Stimulated activated memory B cell treated with anti-CD40 and anti-IgM and Interleukin-4, amounts not matched to agents 10 μg/mL and 1 μg/mL and 100 μg/mL, for 72 hours (primary cell): ENCODE data around the gene SLC35F3.

Source experiments
- ATAC-seq: fragments of 150-1000 bp; cut with Tn5 transposase; 2 replicates; pipeline ENCODE4 v1.10.0; 2021
- H3K27ac Mint-ChIP-seq: one replicate; pipeline ENCODE4 v1.8.0; 2022; ENCODE audit warnings: mild to moderate bottlenecking, mixed read lengths
- H3K27me3 Mint-ChIP-seq: one replicate; pipeline ENCODE4 v1.8.0; 2022; ENCODE audit warnings: mixed read lengths
- H3K36me3 Mint-ChIP-seq: one replicate; pipeline ENCODE4 v1.8.0; 2022; ENCODE audit warnings: mixed read lengths
- H3K4me1 Mint-ChIP-seq: one replicate; pipeline ENCODE4 v1.8.0; 2022; ENCODE audit warnings: mixed read lengths
- H3K4me3 Mint-ChIP-seq: one replicate; pipeline ENCODE4 v1.8.0; 2022; ENCODE audit warnings: mild to moderate bottlenecking, moderate library complexity, mixed read lengths
- H3K9me3 Mint-ChIP-seq: one replicate; pipeline ENCODE4 v1.8.0; 2022; ENCODE audit warnings: mixed read lengths

Gene SLC35F3

GRCh38 chr1:234014208-234014607 lies 109.7 kb downstream of the SLC35F3 start:
- no peak for ATAC-seq
- no peak overlapping the region for H3K27ac Mint-ChIP-seq
- no peaks in the 10 kb centered on the region for H3K36me3 Mint-ChIP-seq
- H3K4me3 Mint-ChIP-seq, result no peak overlapping the region
- H3K9me3 Mint-ChIP-seq, result peaks cover 5% of the 10 kb centered on the region
- peaks cover 31% of the 10 kb centered on the region for H3K27me3 Mint-ChIP-seq
- H3K4me1 Mint-ChIP-seq, result no peaks in the 10 kb centered on the region

- H3K4me1 Mint-ChIP-seq, result no peaks in the 10 kb centered on the region
- H3K27me3 Mint-ChIP-seq, result peaks cover 12% of the 10 kb centered on the region
- ATAC-seq, result no peak
- H3K9me3 Mint-ChIP-seq, result peaks cover 2% of the 10 kb centered on the region
- no peaks in the 10 kb centered on the region for H3K36me3 Mint-ChIP-seq
- no peak overlapping the region for H3K27ac Mint-ChIP-seq
- no peak overlapping the region for H3K4me3 Mint-ChIP-seq
Observed at GRCh38 chr1:234018816-234019215, 114.3 kb downstream of the SLC35F3 start.

GRCh38 chr1:234019387-234019786 lies 114.9 kb downstream of the SLC35F3 start:
- no peaks in the 10 kb centered on the region for H3K4me1 Mint-ChIP-seq
- H3K36me3 Mint-ChIP-seq, result no peaks in the 10 kb centered on the region
- ATAC-seq, result no peak
- H3K4me3 Mint-ChIP-seq, result no peak overlapping the region
- H3K27me3 Mint-ChIP-seq, result peaks cover 12% of the 10 kb centered on the region
- H3K9me3 Mint-ChIP-seq, result peaks cover 2% of the 10 kb centered on the region
- no peak overlapping the region for H3K27ac Mint-ChIP-seq

- Mint-ChIP-seq H3K27ac (no peak overlapping the region), H3K4me3 (no peak overlapping the region), H3K36me3 (no peaks in the 10 kb centered on the region), H3K27me3 (peaks cover 12% of the 10 kb centered on the region), H3K4me1 (no peaks in the 10 kb centered on the region), H3K9me3 (peaks cover 2% of the 10 kb centered on the region)
- no peak for ATAC-seq
Observed at GRCh38 chr1:234022302-234022701, 117.8 kb downstream of the SLC35F3 start.

- no peaks in the 10 kb centered on the region for H3K36me3 Mint-ChIP-seq
- no peak overlapping the region for H3K27ac Mint-ChIP-seq
- peaks cover 10% of the 10 kb centered on the region for H3K27me3 Mint-ChIP-seq
- H3K4me3 Mint-ChIP-seq, result no peak overlapping the region
- H3K9me3 Mint-ChIP-seq, result peaks cover 4% of the 10 kb centered on the region
- H3K4me1 Mint-ChIP-seq, result no peaks in the 10 kb centered on the region
- no peak for ATAC-seq
Observed at GRCh38 chr1:234039603-234040002, 135.1 kb downstream of the SLC35F3 start.

GRCh38 chr1:234040446-234041317 lies 136.2 kb downstream of the SLC35F3 start:
- Mint-ChIP-seq H3K4me3 (no peak overlapping the region), H3K4me1 (no peaks in the 10 kb centered on the region), H3K36me3 (no peaks in the 10 kb centered on the region), H3K9me3 (peaks cover 4% of the 10 kb centered on the region), H3K27ac (no peak overlapping the region), H3K27me3 (peaks cover 3% of the 10 kb centered on the region)
- no peak for ATAC-seq

- peaks cover 7% of the 10 kb centered on the region for H3K27me3 Mint-ChIP-seq
- no peak overlapping the region for H3K4me3 Mint-ChIP-seq
- H3K36me3 Mint-ChIP-seq, result no peaks in the 10 kb centered on the region
- no peaks in the 10 kb centered on the region for H3K4me1 Mint-ChIP-seq
- peaks cover 14% of the 10 kb centered on the region for H3K9me3 Mint-ChIP-seq
- no peak overlapping the region for H3K27ac Mint-ChIP-seq
- ATAC-seq, result no peak
Observed at GRCh38 chr1:234044079-234044478, 139.6 kb downstream of the SLC35F3 start.

- Mint-ChIP-seq H3K9me3 (peaks cover 20% of the 10 kb centered on the region), H3K4me3 (no peak overlapping the region), H3K27me3 (peaks cover 7% of the 10 kb centered on the region), H3K27ac (no peak overlapping the region), H3K4me1 (no peaks in the 10 kb centered on the region), H3K36me3 (no peaks in the 10 kb centered on the region)
- no peak for ATAC-seq
Observed at GRCh38 chr1:234047123-234047522, 142.6 kb downstream of the SLC35F3 start.

- no peak for ATAC-seq
- Mint-ChIP-seq H3K4me3 (no peak overlapping the region), H3K27ac (no peak overlapping the region), H3K27me3 (peaks cover 33% of the 10 kb centered on the region), H3K36me3 (peaks cover 11% of the 10 kb centered on the region), H3K9me3 (peaks cover 9% of the 10 kb centered on the region), H3K4me1 (peaks cover 6% of the 10 kb centered on the region)
Observed at GRCh38 chr1:234062166-234062565, 157.7 kb downstream of the SLC35F3 start.

- H3K4me1 Mint-ChIP-seq, result peaks cover 6% of the 10 kb centered on the region
- H3K9me3 Mint-ChIP-seq, result peaks cover 6% of the 10 kb centered on the region
- peaks cover 11% of the 10 kb centered on the region for H3K36me3 Mint-ChIP-seq
- no peak overlapping the region for H3K4me3 Mint-ChIP-seq
- H3K27me3 Mint-ChIP-seq, result peaks cover 20% of the 10 kb centered on the region
- no peak for ATAC-seq
- no peak overlapping the region for H3K27ac Mint-ChIP-seq
Observed at GRCh38 chr1:234065794-234066447, 161.4 kb downstream of the SLC35F3 start.

GRCh38 chr1:234067581-234068337 lies 163.3 kb downstream of the SLC35F3 start:
- ATAC-seq, result no peak
- H3K36me3 Mint-ChIP-seq, result no peaks in the 10 kb centered on the region
- no peaks in the 10 kb centered on the region for H3K9me3 Mint-ChIP-seq
- H3K27me3 Mint-ChIP-seq, result peaks cover 10% of the 10 kb centered on the region
- no peak overlapping the region for H3K27ac Mint-ChIP-seq
- H3K4me1 Mint-ChIP-seq, result peaks cover 6% of the 10 kb centered on the region
- no peak overlapping the region for H3K4me3 Mint-ChIP-seq

GRCh38 chr1:234069760-234070159 lies 165.3 kb downstream of the SLC35F3 start:
- Mint-ChIP-seq H3K27ac (no peak overlapping the region), H3K4me3 (no peak overlapping the region), H3K9me3 (no peaks in the 10 kb centered on the region), H3K27me3 (peaks cover 19% of the 10 kb centered on the region), H3K4me1 (peaks cover 6% of the 10 kb centered on the region), H3K36me3 (no peaks in the 10 kb centered on the region)
- peak; percentile 6 for ATAC-seq

- ATAC-seq, result no peak
- H3K27ac Mint-ChIP-seq, result no peak overlapping the region
- H3K27me3 Mint-ChIP-seq, result peaks cover 10% of the 10 kb centered on the region
- no peaks in the 10 kb centered on the region for H3K9me3 Mint-ChIP-seq
- H3K4me1 Mint-ChIP-seq, result no peaks in the 10 kb centered on the region
- no peaks in the 10 kb centered on the region for H3K36me3 Mint-ChIP-seq
- H3K4me3 Mint-ChIP-seq, result no peak overlapping the region
Observed at GRCh38 chr1:234072793-234073192, 168.3 kb downstream of the SLC35F3 start.

- Mint-ChIP-seq H3K27ac (no peak overlapping the region), H3K9me3 (no peaks in the 10 kb centered on the region), H3K4me1 (no peaks in the 10 kb centered on the region), H3K27me3 (peaks cover 10% of the 10 kb centered on the region), H3K36me3 (no peaks in the 10 kb centered on the region), H3K4me3 (no peak overlapping the region)
- ATAC-seq, result no peak
Observed at GRCh38 chr1:234078143-234078542, 173.7 kb downstream of the SLC35F3 start.

GRCh38 chr1:234079896-234080295 lies 175.4 kb downstream of the SLC35F3 start:
- Mint-ChIP-seq H3K9me3 (no peaks in the 10 kb centered on the region), H3K27ac (no peak overlapping the region), H3K36me3 (no peaks in the 10 kb centered on the region), H3K27me3 (no peaks in the 10 kb centered on the region), H3K4me3 (no peak overlapping the region), H3K4me1 (no peaks in the 10 kb centered on the region)
- no peak for ATAC-seq
